ENCODE data around the gene CHD5.

- TF ChIP-seq TAF1 (IDR thresholded peaks at IDR 0.05; ENCODE audit: low read depth, low read length) (no peak), POLR2AphosphoS5 (IDR thresholded peaks at IDR 0.05; ENCODE audit: low read depth, low read length) (no peak), POLR2A (IDR thresholded peaks at IDR 0.05; ENCODE audit: low read depth, low read length) (no peak), SPI1 (IDR thresholded peaks at IDR 0.05; ENCODE audit: low read depth, low read length) (no peak)
These were observed 54.8 kb downstream of the CHD5 start for GRCh38 chr1:6125366-6125765.

Measured in GM12891 (cell line).